ENCODE measurements around the gene ERG28. TPM values are rescaled to one million over a fixed set of nuclear protein-coding genes. Genes with fewer than 3 reads are reported as not detected.
A peak's percentile ranks its signal among the peaks of the same experiment; 100 is the strongest.

Gene ERG28
- total and polyA plus RNA-seq, 2 donors (not counting 3 experiments of a cell fraction or from before 2014, with no cell fraction given) = 31.9 to 46.0 TPM

GRCh38 chr14:75690010-75690409, 29.3 kb upstream of the ERG28 start:
- peaks cover 6 to 16% of the 10 kb centered on the region in 2 experiments for H3K36me3 ChIP-seq (ENCODE audit: control insufficient read depth in 2 of 2, extremely low read depth in 1 of 2, insufficient read depth in 2 of 2, low read length in 2 of 2)
- H4K20me1 ChIP-seq (replicated peaks; ENCODE audit: control insufficient read depth, extremely low read depth, insufficient read depth, low read length) = no peaks in the 10 kb centered on the region
- no TSS peak for BruUV-seq (replicated peaks)
- H3K9me3 ChIP-seq (replicated peaks; ENCODE audit: control insufficient read depth, insufficient read depth, low read length) = no peaks in the 10 kb centered on the region
- peak overlapping the region; percentile 34 for H3K27ac ChIP-seq (ENCODE audit: insufficient read depth, low read depth, low read length)
- TF ChIP-seq MYC (IDR thresholded peaks at IDR 0.05; ENCODE audit: low read depth, low read length) (no peak), JUN (IDR thresholded peaks at IDR 0.05; ENCODE audit: borderline replicate concordance, insufficient read depth, insufficient read length, low read depth) (peak; percentile 2)
- ChIA-PET CTCF (interaction anchor here (1.4 to 2.2 kb wide), 2 partner anchors 15 to 19 kb away, joined by 3 to 9 read pairs; no protein-coding TSS in a partner anchor), POLR2A (no interaction called here)
- peak overlapping the region; percentile 47 for H3K4me2 ChIP-seq (ENCODE audit: insufficient read depth, low read length)
- H3K4me1 ChIP-seq (ENCODE audit: control insufficient read depth, extremely low read depth, insufficient read depth, low read length) = peaks cover 12% of the 10 kb centered on the region
- H3K79me2 ChIP-seq (ENCODE audit: control insufficient read depth, insufficient read depth, low read length) = peaks cover 2% of the 10 kb centered on the region
- DNase-seq (ENCODE audit: low read depth, low spot score) (peak; percentile 66), FAIRE-seq (peak; percentile 55)
- no peak overlapping the region for H3K4me3 ChIP-seq (replicated peaks in 1 of 3; ENCODE audit: insufficient read depth in 1 of 3, low read depth in 1 of 3, low read length in 3 of 3)
- intact Hi-C loops (cut with micrococcal nuclease) = no loop called here
- H3K9me1 ChIP-seq (replicated peaks; ENCODE audit: control insufficient read depth, extremely low read depth, insufficient read depth, low read length) = no peaks in the 10 kb centered on the region
- no peak overlapping the region for H2AFZ ChIP-seq (ENCODE audit: low read depth, low read length)
- dilution Hi-C loops (cut with MboI; ENCODE audit: extremely low pct_ligation_motif_present, low sequenced_read_pairs) = no loop called here
- H3K27me3 ChIP-seq (ENCODE audit: control insufficient read depth in 2 of 2, insufficient read depth in 2 of 2, low read length in 2 of 2) = no peaks in the 10 kb centered on the region
- H3K9ac ChIP-seq (replicated peaks; ENCODE audit: extremely low read depth, insufficient read depth, low read length) = peak overlapping the region; percentile 21

DNA sequence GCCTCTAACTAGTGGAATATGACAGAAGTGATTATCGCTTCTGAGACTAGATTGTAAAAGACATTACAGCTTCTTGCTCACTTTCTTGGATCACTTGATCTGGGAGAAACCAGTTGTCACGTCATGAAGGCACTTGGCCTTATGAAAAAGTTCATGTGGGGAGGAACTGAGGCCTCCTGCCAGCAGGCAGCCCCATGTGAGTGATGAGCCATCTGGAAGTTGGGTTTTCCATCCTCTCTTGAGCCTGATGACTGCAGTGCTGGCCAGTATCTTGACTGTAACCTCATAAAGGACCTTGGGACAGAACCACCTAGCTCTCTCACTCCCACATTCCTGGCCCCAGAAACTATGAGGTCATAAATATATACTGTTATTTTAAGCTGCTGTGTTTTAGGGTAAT, 28.3 kb upstream of the ERG28 start:
- H3K36me3 ChIP-seq (ENCODE audit: control insufficient read depth in 2 of 2, extremely low read depth in 1 of 2, insufficient read depth in 2 of 2, low read length in 2 of 2) = peaks cover 6 to 16% of the 10 kb centered on the region in 2 experiments
- H3K27me3 ChIP-seq (ENCODE audit: control insufficient read depth in 2 of 2, insufficient read depth in 2 of 2, low read length in 2 of 2) = no peaks in the 10 kb centered on the region
- H3K4me1 ChIP-seq (ENCODE audit: control insufficient read depth, extremely low read depth, insufficient read depth, low read length) = peaks cover 12% of the 10 kb centered on the region
- dilution Hi-C loops (cut with MboI; ENCODE audit: extremely low pct_ligation_motif_present, low sequenced_read_pairs) (no loop called here), intact Hi-C loops (cut with micrococcal nuclease) (no loop called here)
- peak; percentile 4 for FAIRE-seq
- H3K4me2 ChIP-seq (ENCODE audit: insufficient read depth, low read length) = no peak overlapping the region
- no TSS peak for BruUV-seq (replicated peaks)
- ChIA-PET POLR2A (no interaction called here), CTCF (interaction anchor here (1.4 to 2.2 kb wide), 2 partner anchors 14 to 20 kb away, joined by 3 to 9 read pairs; no protein-coding TSS in a partner anchor)
- no peak overlapping the region for H3K27ac ChIP-seq (ENCODE audit: insufficient read depth, low read depth, low read length)
- DNase-seq (ENCODE audit: low read depth, low spot score) = no peak
- no peak overlapping the region for H2AFZ ChIP-seq (ENCODE audit: low read depth, low read length)
- no peaks in the 10 kb centered on the region for H3K9me1 ChIP-seq (replicated peaks; ENCODE audit: control insufficient read depth, extremely low read depth, insufficient read depth, low read length)
- H3K79me2 ChIP-seq (ENCODE audit: control insufficient read depth, insufficient read depth, low read length) = peaks cover 2% of the 10 kb centered on the region
- H4K20me1 ChIP-seq (replicated peaks; ENCODE audit: control insufficient read depth, extremely low read depth, insufficient read depth, low read length) = no peaks in the 10 kb centered on the region
- TF ChIP-seq POLR2A (IDR thresholded peaks at IDR 0.05; ENCODE audit: low read depth, low read length) = no peak
- TF ChIP-seq JUN (IDR thresholded peaks at IDR 0.05; ENCODE audit: borderline replicate concordance, insufficient read depth, insufficient read length, low read depth) = no peak
- TF ChIP-seq, protein P1, sequence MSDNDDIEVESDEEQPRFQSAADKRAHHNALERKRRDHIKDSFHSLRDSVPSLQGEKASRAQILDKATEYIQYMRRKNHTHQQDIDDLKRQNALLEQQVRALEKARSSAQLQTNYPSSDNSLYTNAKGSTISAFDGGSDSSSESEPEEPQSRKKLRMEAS (IDR thresholded peaks at IDR 0.05; ENCODE audit: insufficient read depth, insufficient read length) = no peak
- TF ChIP-seq POLR2AphosphoS5 (IDR thresholded peaks at IDR 0.05; ENCODE audit: insufficient read depth, low read depth, low read length) = no peak
- H3K4me3 ChIP-seq (replicated peaks in 1 of 3; ENCODE audit: insufficient read depth in 1 of 3, low read depth in 1 of 3, low read length in 3 of 3) = no peak overlapping the region
- no peak overlapping the region for H3K9ac ChIP-seq (replicated peaks; ENCODE audit: extremely low read depth, insufficient read depth, low read length)
- no peaks in the 10 kb centered on the region for H3K9me3 ChIP-seq (replicated peaks; ENCODE audit: control insufficient read depth, insufficient read depth, low read length)
